ENCODE results near the gene CAPN10.
"Not testable (repeated sequence)": the region's sequence is repeated elsewhere in the genome, so short reads cannot be mapped to it uniquely, and the experiment has no call there.

CAPN10 gene, protein sequence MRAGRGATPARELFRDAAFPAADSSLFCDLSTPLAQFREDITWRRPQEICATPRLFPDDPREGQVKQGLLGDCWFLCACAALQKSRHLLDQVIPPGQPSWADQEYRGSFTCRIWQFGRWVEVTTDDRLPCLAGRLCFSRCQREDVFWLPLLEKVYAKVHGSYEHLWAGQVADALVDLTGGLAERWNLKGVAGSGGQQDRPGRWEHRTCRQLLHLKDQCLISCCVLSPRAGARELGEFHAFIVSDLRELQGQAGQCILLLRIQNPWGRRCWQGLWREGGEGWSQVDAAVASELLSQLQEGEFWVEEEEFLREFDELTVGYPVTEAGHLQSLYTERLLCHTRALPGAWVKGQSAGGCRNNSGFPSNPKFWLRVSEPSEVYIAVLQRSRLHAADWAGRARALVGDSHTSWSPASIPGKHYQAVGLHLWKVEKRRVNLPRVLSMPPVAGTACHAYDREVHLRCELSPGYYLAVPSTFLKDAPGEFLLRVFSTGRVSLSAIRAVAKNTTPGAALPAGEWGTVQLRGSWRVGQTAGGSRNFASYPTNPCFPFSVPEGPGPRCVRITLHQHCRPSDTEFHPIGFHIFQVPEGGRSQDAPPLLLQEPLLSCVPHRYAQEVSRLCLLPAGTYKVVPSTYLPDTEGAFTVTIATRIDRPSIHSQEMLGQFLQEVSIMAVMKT

GRCh38 chr2:240586198-240586918 lies at the start of gene CAPN10:
TSS of gene CAPN10 (plus strand) at chr2:240586734. CDS start at chr2:240586912, 178 bp downstream.
- in situ Hi-C loops (cut with HindIII; ENCODE audit: low pct_unique_long_range_greater_than_20kb, low sequenced_read_pairs), result no loop called here
- peak; percentile 88 to 94 for DNase-seq (ENCODE audit: low read depth in 1 of 2, low spot score in 1 of 2)
- TF ChIP-seq JUND (IDR thresholded peaks at IDR 0.05; ENCODE audit: low read depth), result no peak

- in situ Hi-C loops (cut with HindIII; ENCODE audit: low pct_unique_long_range_greater_than_20kb, low sequenced_read_pairs), result no loop called here
- no peak for TF ChIP-seq JUND (IDR thresholded peaks at IDR 0.05; ENCODE audit: low read depth)
- DNase-seq (ENCODE audit: low read depth in 1 of 2, low spot score in 1 of 2), result no peak
Observed at GRCh38 chr2:240538031-240538780, 48.3 kb upstream of the CAPN10 start.

GRCh38 chr2:240539101-240539500 lies 47.4 kb upstream of the CAPN10 start:
- DNase-seq (ENCODE audit: low read depth in 1 of 2, low spot score in 1 of 2); in situ Hi-C loops (cut with HindIII; ENCODE audit: low pct_unique_long_range_greater_than_20kb, low sequenced_read_pairs): not testable (repeated sequence)

GRCh38 chr2:240539906-240540305 lies 46.6 kb upstream of the CAPN10 start:
- no peak for TF ChIP-seq JUND (IDR thresholded peaks at IDR 0.05; ENCODE audit: low read depth)
- DNase-seq (ENCODE audit: low read depth in 1 of 2, low spot score in 1 of 2), result no peak
- in situ Hi-C loops (cut with HindIII; ENCODE audit: low pct_unique_long_range_greater_than_20kb, low sequenced_read_pairs), result no loop called here

GRCh38 chr2:240551288-240551687 lies 35.2 kb upstream of the CAPN10 start:
- in situ Hi-C loops (cut with HindIII; ENCODE audit: low pct_unique_long_range_greater_than_20kb, low sequenced_read_pairs), result no loop called here
- no peak for TF ChIP-seq JUND (IDR thresholded peaks at IDR 0.05; ENCODE audit: low read depth)
- DNase-seq (ENCODE audit: low read depth in 1 of 2, low spot score in 1 of 2), result no peak

GRCh38 chr2:240551811-240552210 lies 34.7 kb upstream of the CAPN10 start:
- no peak for TF ChIP-seq JUND (IDR thresholded peaks at IDR 0.05; ENCODE audit: low read depth)
- in situ Hi-C loops (cut with HindIII; ENCODE audit: low pct_unique_long_range_greater_than_20kb, low sequenced_read_pairs), result no loop called here

GRCh38 chr2:240553956-240554480 lies 32.5 kb upstream of the CAPN10 start:
- no peak for TF ChIP-seq JUND (IDR thresholded peaks at IDR 0.05; ENCODE audit: low read depth)
- in situ Hi-C loops (cut with HindIII; ENCODE audit: low pct_unique_long_range_greater_than_20kb, low sequenced_read_pairs), result no loop called here

More at GRCh38 chr2:240551811-240552210, 34.7 kb upstream of the CAPN10 start:
- DNase-seq (ENCODE audit: low read depth in 1 of 2, low spot score in 1 of 2), result no peak

GRCh38 chr2:240554767-240555493 lies 31.6 kb upstream of the CAPN10 start:
- TF ChIP-seq JUND (IDR thresholded peaks at IDR 0.05; ENCODE audit: low read depth), result no peak
- DNase-seq (ENCODE audit: low read depth in 1 of 2, low spot score in 1 of 2), result no peak
- in situ Hi-C loops (cut with HindIII; ENCODE audit: low pct_unique_long_range_greater_than_20kb, low sequenced_read_pairs), result no loop called here

More at GRCh38 chr2:240553956-240554480, 32.5 kb upstream of the CAPN10 start:
- no peak for DNase-seq (ENCODE audit: low read depth in 1 of 2, low spot score in 1 of 2)

- no peak for TF ChIP-seq JUND (IDR thresholded peaks at IDR 0.05; ENCODE audit: low read depth)
- in situ Hi-C loops (cut with HindIII; ENCODE audit: low pct_unique_long_range_greater_than_20kb, low sequenced_read_pairs), result no loop called here
- no peak for DNase-seq (ENCODE audit: low read depth in 1 of 2, low spot score in 1 of 2)
Observed at GRCh38 chr2:240555541-240556250, 30.8 kb upstream of the CAPN10 start.

DNA sequence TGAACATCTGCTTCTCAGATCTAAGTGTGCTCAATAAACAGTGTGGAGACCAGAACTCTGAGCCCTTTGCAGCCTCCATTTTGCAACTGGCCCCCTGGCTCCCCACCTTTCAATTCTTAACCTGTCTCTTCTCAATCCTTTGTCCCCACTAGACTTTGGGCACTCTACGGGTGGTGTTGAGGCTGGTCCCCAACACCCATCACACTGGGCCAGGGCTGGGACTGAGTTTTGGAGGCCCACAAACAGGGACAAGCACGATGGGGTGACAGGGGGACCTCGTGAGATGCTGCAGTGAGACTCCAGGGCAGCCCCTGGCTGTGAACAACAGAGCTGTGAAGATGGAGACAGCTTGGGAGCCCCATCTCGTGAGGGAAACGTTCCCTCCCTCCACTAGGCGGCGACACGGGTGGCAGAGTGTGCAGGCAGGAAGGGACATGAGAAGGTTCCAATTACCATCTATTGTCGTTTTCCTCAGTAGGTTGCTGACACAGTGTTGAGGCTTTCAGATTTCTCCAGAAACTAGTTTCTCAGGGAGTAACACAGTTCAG lies 29.9 kb upstream of the CAPN10 start:
- in situ Hi-C loops (cut with HindIII; ENCODE audit: low pct_unique_long_range_greater_than_20kb, low sequenced_read_pairs), result no loop called here
- DNase-seq (ENCODE audit: low read depth in 1 of 2, low spot score in 1 of 2), result peak; percentile 41 to 66
- TF ChIP-seq JUND (IDR thresholded peaks at IDR 0.05; ENCODE audit: low read depth), result no peak
